HepG2 (cell line): ENCODE data around the gene LGALS14.

Source experiments
- ELF4 ChIP-seq: sonication (generic); formaldehyde crosslinking; IDR thresholded peaks from 2 replicates; pipeline ENCODE4 v1.5.0; 2020; ENCODE audit warnings: missing genetic modification reagents, mild to moderate bottlenecking, moderate library complexity, borderline replicate concordance
- NFIC ChIP-seq: IDR thresholded peaks from 2 replicates; pipeline ENCODE4 v1.6.1; 2012; ENCODE audit warnings: mild to moderate bottlenecking, low read length, inconsistent platforms
- RELA ChIP-seq: sonication (generic); formaldehyde crosslinking; IDR thresholded peaks from 2 replicates; pipeline ENCODE4 v1.4.0; 2020; ENCODE audit warnings: missing genetic modification reagents
- TGIF2 ChIP-seq: IDR thresholded peaks from 2 replicates; pipeline ENCODE4 v1.6.1; 2016; ENCODE audit warnings: control low read depth, missing compliant biosample characterization
- ZNF589 ChIP-seq: sonication (generic); formaldehyde crosslinking; conservative IDR thresholded peaks from 2 replicates; pipeline ENCODE4 v1.8.0; 2022; ENCODE audit warnings: mild to moderate bottlenecking, moderate library complexity, missing genetic modification reagents

DNA sequence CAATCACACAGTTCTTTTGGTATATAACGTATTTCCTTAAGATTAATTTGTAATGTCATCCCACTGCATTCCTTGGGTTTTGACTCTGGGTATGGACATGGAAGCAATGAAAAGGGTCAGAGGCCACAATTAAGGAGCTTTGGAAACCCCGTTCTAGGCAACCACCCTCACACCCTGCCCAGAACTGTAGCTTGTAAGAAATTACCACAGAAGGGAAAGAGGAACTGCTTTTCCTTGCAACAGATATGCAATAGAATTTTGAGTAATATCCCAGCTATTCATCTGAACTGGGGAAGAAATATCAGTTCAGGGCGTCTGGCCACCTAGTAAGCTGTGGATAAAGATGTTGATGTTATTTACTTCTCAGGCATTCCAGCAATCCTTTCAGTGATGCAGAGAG, 34.5 kb downstream of the LGALS14 start:
- TF ChIP-seq TGIF2 (CRISPR knock-in tag) (no peak), RELA (CRISPR knock-in tag) (no peak), NFIC (no peak), ZNF589 (CRISPR knock-in tag) (no peak), ELF4 (no peak)
